GM18507 (cell line): ENCODE data around the gene GYG2.
"Not testable (repeated sequence)": the region's sequence is repeated elsewhere in the genome, so short reads cannot be mapped to it uniquely, and the experiment has no call there.

Source experiments
- DNase-seq: peaks from one replicate; pipeline ENCODE4 v3.0.0; 2011; ENCODE audit warnings: low read depth; ENCODE audit not compliant: insufficient read length; ENCODE audit errors: extremely low spot score
- FAIRE-seq: peaks from 2 replicates; lab custom pipeline; 2011; peaks lifted over from hg19 to GRCh38; lab: Jason Lieb, UNC

GYG2 gene

GRCh38 chrX:2894885-2895292 lies 66.2 kb downstream of the GYG2 start:
- FAIRE-seq (no peak), DNase-seq (no peak)

- FAIRE-seq, result no peak
- no peak for DNase-seq
Observed at GRCh38 chrX:2897311-2897689, 68.6 kb downstream of the GYG2 start.

- DNase-seq, FAIRE-seq: not testable (repeated sequence)
Observed at GRCh38 chrX:2897690-2898623, 69.2 kb downstream of the GYG2 start.

- DNase-seq (no peak), FAIRE-seq (no peak)
Observed at GRCh38 chrX:2898846-2899512, 70.2 kb downstream of the GYG2 start.

GRCh38 chrX:2901367-2902036 lies 72.8 kb downstream of the GYG2 start:
- DNase-seq, result no peak
- FAIRE-seq, result no peak

GRCh38 chrX:2902841-2903240 lies 74.1 kb downstream of the GYG2 start:
- FAIRE-seq, result no peak
- no peak for DNase-seq

- DNase-seq (no peak), FAIRE-seq (no peak)
Observed at GRCh38 chrX:2903366-2903765, 74.6 kb downstream of the GYG2 start.

- FAIRE-seq (no peak), DNase-seq (no peak)
Observed at GRCh38 chrX:2907295-2907694, 78.6 kb downstream of the GYG2 start.

- FAIRE-seq, result no peak
- no peak for DNase-seq
Observed at GRCh38 chrX:2908125-2908685, 79.5 kb downstream of the GYG2 start.

GRCh38 chrX:2910109-2910508 lies 81.4 kb downstream of the GYG2 start:
- DNase-seq (no peak), FAIRE-seq (no peak)

- DNase-seq, result no peak
- no peak for FAIRE-seq
Observed at GRCh38 chrX:2913118-2913517, 84.4 kb downstream of the GYG2 start.

GRCh38 chrX:2917767-2918166 lies 89.0 kb downstream of the GYG2 start:
- FAIRE-seq, result no peak
- no peak for DNase-seq

- no peak for FAIRE-seq
- DNase-seq, result no peak
Observed at GRCh38 chrX:2921193-2921592, 92.5 kb downstream of the GYG2 start.

- FAIRE-seq, result no peak
Observed at GRCh38 chrX:2921750-2922149, 93.0 kb downstream of the GYG2 start.

GRCh38 chrX:2924151-2924550 lies 95.4 kb downstream of the GYG2 start:
- FAIRE-seq, result no peak
- no peak for DNase-seq

More at GRCh38 chrX:2921750-2922149, 93.0 kb downstream of the GYG2 start:
- no peak for DNase-seq

- FAIRE-seq, DNase-seq: not testable (repeated sequence)
Observed at GRCh38 chrX:2926255-2926654, 97.5 kb downstream of the GYG2 start.

GRCh38 chrX:2926664-2927275 lies 98.0 kb downstream of the GYG2 start:
- DNase-seq (no peak), FAIRE-seq (no peak)

- FAIRE-seq (no peak), DNase-seq (no peak)
Observed at GRCh38 chrX:2928191-2928582, 99.5 kb downstream of the GYG2 start.

- FAIRE-seq (peak; percentile 69), DNase-seq (peak; percentile 43)
Observed at GRCh38 chrX:2928583-2929434, 100.1 kb downstream of the GYG2 start, which contains the start of gene ARSD. TSS of gene ARSD (minus strand) at chrX:2929339. CDS start at chrX:2929275, 64 bp downstream.
